ENCODE data around the gene PDCD2L.
"Not testable (repeated sequence)": the region's sequence is repeated elsewhere in the genome, so short reads cannot be mapped to it uniquely, and the experiment has no call there.

The PDCD2L gene

DNA sequence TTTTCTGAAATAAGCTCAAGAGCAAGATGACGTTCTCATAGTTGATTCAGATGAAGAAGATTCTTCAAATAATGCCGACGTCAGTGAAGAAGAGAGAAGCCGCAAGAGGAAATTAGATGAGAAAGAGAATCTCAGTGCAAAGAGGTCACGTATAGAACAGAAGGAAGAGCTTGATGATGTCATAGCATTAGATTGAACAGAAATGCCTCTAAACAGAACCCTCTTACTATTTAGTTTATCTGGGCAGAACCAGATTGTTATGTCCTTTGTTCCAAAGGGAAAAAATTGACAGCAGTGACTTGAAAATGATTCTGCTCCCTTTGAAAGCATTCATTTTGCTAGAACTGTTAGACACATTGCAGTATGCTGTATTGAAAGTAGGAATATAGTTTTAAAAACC lies 64.8 kb downstream of the PDCD2L start:
- DNase-seq (ENCODE audit: low spot score), result not testable (repeated sequence)

DNA sequence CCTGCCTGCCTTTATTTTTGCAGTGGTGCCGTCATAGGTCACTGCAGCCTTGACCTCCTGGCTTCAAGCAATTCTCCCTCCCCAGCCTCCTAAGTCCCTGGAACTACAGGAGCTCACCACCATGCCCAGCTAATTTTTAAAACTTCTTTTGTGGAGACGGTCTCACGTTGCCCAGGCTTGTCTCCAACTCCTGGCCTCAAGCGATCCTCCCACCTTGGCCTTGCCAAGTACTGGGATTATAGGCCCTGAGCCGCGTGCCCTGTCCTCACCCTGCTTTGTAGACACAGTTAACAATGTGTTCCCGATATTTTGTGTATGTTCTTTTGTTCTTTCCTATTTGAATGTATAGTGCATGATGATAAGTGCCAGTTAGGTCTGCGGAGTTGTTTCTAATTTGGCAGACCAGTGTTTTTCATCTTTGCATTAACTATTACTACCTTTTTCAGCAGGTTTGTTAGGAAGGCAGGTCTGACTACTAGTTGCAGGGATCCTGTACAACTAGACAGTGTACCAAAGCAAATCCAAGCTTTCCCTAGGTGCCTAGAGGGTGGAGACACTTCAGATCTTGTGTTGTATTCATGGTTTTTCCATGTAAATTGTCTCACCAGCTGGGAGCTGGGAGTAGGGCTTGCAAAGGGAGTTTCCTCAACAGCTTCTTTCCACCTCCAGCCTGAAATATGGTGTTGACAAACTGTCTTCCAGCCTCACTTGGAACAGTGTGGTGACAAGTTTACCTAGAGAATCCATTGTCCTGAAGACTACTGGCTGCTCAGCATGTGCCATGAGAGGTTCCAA lies 67.9 kb downstream of the PDCD2L start:
- no peak for DNase-seq (ENCODE audit: low spot score)

DNA sequence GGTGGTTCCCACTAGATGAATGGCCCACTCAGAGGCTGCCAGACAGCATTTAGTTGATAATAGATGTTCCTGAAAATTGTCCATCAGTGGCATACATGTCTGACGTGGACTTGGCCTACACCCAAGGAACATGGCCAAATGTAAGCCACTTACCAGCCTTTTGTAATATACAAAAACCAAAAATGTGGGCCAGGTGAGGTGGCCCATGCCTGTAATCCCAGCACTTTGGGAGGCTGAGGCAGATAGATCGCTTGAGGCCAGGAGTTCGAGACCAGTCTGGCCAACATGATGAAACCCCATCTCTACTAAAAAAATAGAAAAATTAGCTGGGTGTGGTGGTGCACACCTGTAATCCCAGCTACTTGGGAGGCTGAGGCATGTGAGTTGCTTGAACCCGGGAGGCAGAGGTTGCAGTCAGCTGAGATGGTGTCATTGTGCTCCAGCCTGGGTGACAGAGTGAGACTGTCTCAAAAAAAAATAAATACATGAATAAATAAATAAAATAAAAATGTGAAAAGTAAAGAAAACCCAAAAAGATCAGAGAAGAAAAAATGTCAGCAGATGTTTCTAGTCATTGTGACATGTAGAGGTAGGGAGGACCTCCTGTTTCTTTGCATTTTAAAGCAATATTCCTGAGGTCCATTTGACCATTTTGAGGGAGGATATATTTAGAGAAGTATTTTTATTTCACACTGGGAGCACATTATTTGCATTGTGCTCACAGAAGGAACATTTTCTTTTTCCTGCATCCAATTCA lies 70.2 kb downstream of the PDCD2L start:
- no peak for DNase-seq (ENCODE audit: low spot score)

DNA sequence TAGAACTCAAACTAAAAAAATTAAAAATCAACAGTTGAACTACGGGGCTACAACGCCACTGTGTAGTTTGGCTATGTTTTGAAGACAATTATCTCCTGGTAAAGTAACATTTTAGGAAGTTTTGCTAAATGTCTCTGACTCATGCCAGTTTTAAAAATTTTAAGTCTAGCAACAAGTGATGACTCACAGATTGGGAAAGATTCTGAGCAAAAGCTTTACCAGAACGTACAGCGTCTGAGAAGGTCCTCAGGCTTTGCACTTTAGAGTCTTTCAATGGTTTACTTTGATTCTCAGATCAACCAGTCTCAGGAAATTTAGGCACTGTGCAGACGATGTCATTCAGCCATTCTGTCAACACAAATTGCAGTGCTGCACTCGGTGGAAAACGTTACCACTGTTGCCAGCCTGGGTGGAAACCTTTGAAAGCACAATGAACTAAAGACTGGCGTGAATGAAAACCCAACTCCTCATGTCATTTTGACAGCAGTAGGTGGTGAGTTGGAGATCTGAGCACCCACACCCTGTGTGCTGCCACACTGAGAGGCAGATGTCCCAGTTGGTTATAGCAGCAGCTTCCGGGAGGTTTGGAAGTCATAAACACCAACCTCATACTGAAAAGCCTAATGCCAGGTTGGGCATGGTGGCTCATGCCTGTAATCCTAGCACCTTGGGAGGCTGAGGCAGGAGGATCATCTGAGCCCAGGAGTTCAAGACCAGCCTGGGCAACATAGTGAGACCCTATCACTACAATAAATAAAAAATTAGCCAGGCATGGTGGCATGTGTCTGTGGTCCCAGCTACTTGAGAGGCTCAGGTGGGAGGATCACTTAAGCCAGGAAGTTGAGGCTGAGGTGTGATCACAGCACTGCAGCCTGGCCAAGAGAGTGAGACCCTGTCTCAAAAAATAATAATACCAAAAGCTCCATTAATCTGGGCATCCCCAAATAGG lies 71.1 kb downstream of the PDCD2L start:
- peak; percentile 46 for DNase-seq (ENCODE audit: low spot score)

Data from activated CD4-positive, alpha-beta T cell treated with anti-CD3 and anti-CD28 coated beads, Interleukin-2, Interleukin-4, amounts not matched to agents 100 ng/mL and 50 ng/mL, durations not matched to agents 16 hours and 8 hours (primary cell).